HG02642 (cell line): Measurements from ENCODE around the gene NBPF1.
"Not testable (repeated sequence)": the region's sequence is repeated elsewhere in the genome, so short reads cannot be mapped to it uniquely, and the experiment has no call there.

ENCODE experiments used
- ATAC-seq: cut with Tn5 transposase; IDR thresholded peaks from one replicate; pipeline ENCODE4 v1.9.1; 2021; ENCODE audit warnings: mild to moderate bottlenecking; ENCODE audit not compliant: unreplicated experiment, poor library complexity

NBPF1 gene

GRCh38 chr1:16519255-16519951 is 94.0 kb downstream of the NBPF1 start:
- not testable (repeated sequence) for ATAC-seq

- ATAC-seq, result not testable (repeated sequence)
Observed at GRCh38 chr1:16518913-16519254, 94.5 kb downstream of the NBPF1 start.

- ATAC-seq, result not testable (repeated sequence)
Observed at GRCh38 chr1:16516694-16517410, 96.5 kb downstream of the NBPF1 start.

- ATAC-seq, result peak; percentile 55
Observed at GRCh38 chr1:16514107-16515055, 99.0 kb downstream of the NBPF1 start, which contains the start of gene RNU1-1. Gene RNU1-1, minus strand, starts transcription at chr1:16514285.

GRCh38 chr1:16513412-16514106 is 99.8 kb downstream of the NBPF1 start:
- peak; percentile 86 for ATAC-seq

- not testable (repeated sequence) for ATAC-seq
Observed at GRCh38 chr1:16512624-16513411, 100.5 kb downstream of the NBPF1 start.
